Left cardiac atrium (tissue), 4 donors: Measurements from ENCODE around the gene KCNJ11. TPM values are rescaled to one million over a fixed set of nuclear protein-coding genes. Genes with fewer than 3 reads are reported as not detected.
A peak's percentile ranks its signal among the peaks of the same experiment; 100 is the strongest.

Experiments
- ATAC-seq, 2 donors: fragments of 200-7000 bp; cut with Tn5 transposase; one replicate each; pipeline ENCODE4 v1.9.1; 2020; ENCODE audit warnings: mild to moderate bottlenecking in 2 of 2, moderate library complexity in 2 of 2
- DNase-seq: peaks from one replicate; pipeline ENCODE4 v3.0.0-alpha.2; 2020
- intact Hi-C, 2 donors: fragments of 100-400 bp; cut with DNase I; formaldehyde crosslinking; loops; one replicate each; pipeline versions ENCODE4 v1.14.1 to v1.15.1; 2022 to 2023
- total RNA-seq, 2 donors: library from RNA; stranded (reverse); fragmentation: NEBNext Ultra II Directional; extraction: Animal tissue kit (Norgen Biotek cat#: 25700); gene quantifications; one replicate each; pipeline ENCODE4 v1.2.1, GENCODE V29; 2021
- donor health status: DM: no; HTN: yes; CAD: no.
- donor health status: DM: no; HTN: yes; CAD: no; lungs with severe emphysema.
- donor health status: DM: yes; HTN: yes; CAD: no.
- donor health status: Dilated cardiomyopathy.

KCNJ11 gene
- total RNA-seq, 2 donors from 2014 or later, result 11.3 to 21.2 TPM

GRCh38 chr11:17394743-17395390 lies 6.4 kb upstream of the KCNJ11 start:
- intact Hi-C loops, result no loop called here
- ATAC-seq (no peak), DNase-seq (no peak)

GRCh38 chr11:17393472-17393871 lies 5.0 kb upstream of the KCNJ11 start:
- intact Hi-C loops, result no loop called here
- no peak for DNase-seq
- no peak for ATAC-seq

DNA sequence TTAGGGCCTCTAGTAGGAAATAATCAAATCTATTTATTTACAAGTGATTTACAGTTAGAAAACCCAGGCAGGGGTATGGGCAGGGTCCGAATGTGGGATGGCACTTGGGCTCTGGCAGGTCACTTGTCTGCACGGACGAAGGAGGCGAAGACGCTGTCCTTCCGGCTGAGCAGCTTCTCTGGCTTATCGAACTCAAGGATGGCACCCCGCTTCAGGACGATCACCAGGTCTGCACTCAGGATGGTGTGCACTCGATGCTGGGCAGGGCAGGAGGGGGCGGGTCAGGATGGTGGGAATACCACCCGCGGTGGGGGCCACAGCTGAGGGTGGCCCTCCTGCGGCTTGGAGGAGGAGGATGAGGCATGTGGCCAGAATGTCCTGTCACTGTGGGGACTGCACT lies 4.4 kb upstream of the KCNJ11 start:
- no peak for DNase-seq
- intact Hi-C loops, result no loop called here

GRCh38 chr11:17391493-17392355 lies 3.3 kb upstream of the KCNJ11 start:
- ATAC-seq (no peak), DNase-seq (no peak)
- intact Hi-C loops, result no loop called here

More for the DNA sequence above, 4.4 kb upstream of the KCNJ11 start:
- ATAC-seq, result no peak

DNA sequence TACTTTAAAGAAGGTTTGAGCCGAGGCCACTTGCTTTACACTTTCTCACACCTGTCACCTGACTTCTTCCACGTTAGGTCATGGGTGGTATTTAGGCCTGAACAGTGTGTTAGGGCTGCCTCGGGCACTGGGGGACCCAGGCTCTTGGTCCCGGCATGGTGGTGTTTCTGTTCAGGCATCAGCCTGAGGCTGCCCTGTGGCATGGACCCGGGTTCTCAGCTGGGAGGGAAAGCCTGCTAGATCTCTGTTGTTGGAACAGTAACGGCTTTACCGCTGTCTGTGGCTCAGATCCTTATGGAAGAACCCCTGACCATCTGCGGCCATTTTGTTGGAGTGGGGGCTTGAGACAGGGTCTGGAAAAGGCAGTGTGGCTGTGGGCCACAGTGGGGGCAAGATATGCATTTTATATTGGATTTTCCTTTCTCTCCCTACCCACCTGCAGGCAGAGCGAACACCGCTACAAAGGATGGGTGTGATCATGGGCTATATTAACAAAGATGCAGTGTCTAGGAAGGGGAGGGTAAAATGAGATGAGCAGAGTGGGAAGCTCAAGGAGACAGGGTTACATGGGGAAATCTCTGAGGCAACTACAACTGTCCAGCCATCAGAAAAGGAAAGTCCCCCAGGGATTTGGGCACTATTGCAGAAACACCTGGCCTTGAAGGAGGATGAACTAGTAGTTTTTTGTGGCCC lies 1.6 kb upstream of the KCNJ11 start:
- ATAC-seq (no peak), DNase-seq (no peak)
- intact Hi-C loops, result loop anchor here in 1 of 2 donors (5.0 kb wide), 1 partner anchor 112 kb away; no protein-coding TSS in a partner anchor

GRCh38 chr11:17389211-17389956 lies 925 bp upstream of the KCNJ11 start:
- peak; percentile 74 to 75 for ATAC-seq
- peak; percentile 81 for DNase-seq
- intact Hi-C loops, result loop anchor here in 1 of 2 donors (5.0 kb wide), 1 partner anchor 113 kb away; no protein-coding TSS in a partner anchor

- intact Hi-C loops, result loop anchor here in 1 of 2 donors (5.0 kb wide), 1 partner anchor 114 kb away; no protein-coding TSS in a partner anchor
- ATAC-seq, result no peak
- no peak for DNase-seq
Observed at GRCh38 chr11:17387811-17388210, 648 bp downstream of the KCNJ11 start.

DNA sequence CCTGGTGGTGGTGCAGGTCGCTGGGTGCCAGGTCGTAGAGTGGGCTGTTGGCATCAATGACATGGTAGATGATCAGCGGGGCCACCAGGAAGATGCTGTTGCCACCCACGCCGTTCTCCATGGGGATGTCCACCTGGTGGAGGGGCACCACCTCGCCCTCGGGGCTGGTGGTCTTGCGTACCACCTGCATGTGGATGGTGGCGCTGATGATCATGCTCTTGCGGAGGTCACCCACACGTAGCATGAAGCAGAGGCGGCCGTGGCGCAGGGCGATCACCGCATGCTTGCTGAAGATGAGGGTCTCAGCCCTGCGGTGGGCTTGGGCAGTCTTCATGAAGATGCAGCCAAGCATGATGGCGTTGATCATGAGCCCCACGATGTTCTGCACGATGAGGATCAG lies 1.2 kb downstream of the KCNJ11 start:
- DNase-seq, result no peak
- intact Hi-C loops, result loop anchor here in 1 of 2 donors (5.0 kb wide), 1 partner anchor 115 kb away; no protein-coding TSS in a partner anchor
- ATAC-seq, result no peak

GRCh38 chr11:17386331-17387084 lies 2.0 kb downstream of the KCNJ11 start:
- intact Hi-C loops, result loop anchor here in 1 of 2 donors (5.0 kb wide), 1 partner anchor 116 kb away; no protein-coding TSS in a partner anchor
- peak; percentile 59 for DNase-seq
- ATAC-seq, result peak; percentile 79 to 82

DNA sequence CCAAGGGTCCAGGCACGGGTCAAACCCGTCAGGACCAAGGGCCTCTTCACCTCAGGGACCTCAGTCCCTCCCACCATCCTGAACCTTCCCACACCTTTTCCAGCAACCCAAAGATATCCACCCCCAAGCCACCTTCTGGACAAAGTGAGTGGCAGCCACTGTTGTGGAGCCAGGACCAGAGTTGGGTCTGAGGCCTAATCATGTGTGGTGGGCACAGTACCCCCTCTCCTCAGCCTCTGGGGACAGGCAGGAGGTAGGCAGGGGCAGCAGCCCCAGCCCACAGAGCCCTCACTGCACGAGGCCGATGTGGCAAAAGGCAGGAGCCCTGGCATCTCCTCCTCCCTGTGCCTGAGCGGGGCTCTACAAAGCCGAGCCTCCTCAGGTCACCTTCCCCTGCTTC lies 2.5 kb downstream of the KCNJ11 start:
- intact Hi-C loops, result loop anchor here in 1 of 2 donors (5.0 kb wide), 1 partner anchor 116 kb away; no protein-coding TSS in a partner anchor
- ATAC-seq (no peak), DNase-seq (no peak)

DNA sequence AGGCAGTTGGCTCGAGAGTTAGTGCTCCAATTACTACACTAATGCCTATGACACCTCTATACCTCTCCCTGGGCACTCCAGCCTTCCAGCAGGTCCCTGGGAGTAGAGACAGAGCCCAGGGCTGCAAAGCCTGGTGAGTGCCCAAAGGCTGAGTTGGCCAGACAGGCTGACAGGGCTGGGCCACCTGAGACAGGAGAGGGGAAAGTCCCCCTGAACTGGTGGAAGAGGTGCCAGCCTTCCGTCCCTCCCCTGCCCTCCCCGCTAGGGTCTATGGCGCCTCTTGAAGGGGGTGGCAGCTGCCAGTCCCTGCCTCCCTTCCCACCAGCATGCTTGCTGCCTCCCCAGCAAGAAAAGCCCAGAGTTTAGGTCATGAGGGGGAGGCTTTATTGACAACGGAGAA lies 3.0 kb downstream of the KCNJ11 start:
- no peak for ATAC-seq
- no peak for DNase-seq
- intact Hi-C loops, result loop anchor here in 1 of 2 donors (5.0 kb wide), 1 partner anchor 117 kb away; no protein-coding TSS in a partner anchor

DNA sequence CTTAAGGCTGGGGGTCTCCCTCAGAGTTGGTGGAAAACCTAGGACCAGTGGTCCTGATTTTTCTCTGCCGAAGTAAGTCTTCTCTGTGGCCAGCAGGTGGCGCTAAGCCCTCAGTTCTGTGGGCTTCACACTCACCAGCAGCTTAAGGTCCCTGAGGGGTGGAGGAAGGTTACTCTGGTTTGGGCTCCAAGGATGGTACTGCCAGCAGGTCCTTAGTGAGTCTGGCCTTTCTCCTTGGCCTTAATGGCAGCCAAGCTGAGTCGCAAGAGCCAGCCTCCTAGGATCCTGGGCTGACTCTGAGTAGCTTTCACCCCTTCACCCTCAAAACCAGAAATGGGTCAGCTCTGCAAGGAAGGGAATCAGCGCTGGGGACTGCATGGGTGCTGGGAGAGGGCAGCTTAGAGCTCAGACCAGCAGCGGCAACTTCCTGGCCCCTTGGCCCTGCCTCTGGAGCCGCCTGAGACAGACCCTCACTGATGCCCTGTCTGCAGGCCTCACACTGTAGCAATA lies 4.4 kb downstream of the KCNJ11 start:
- DNase-seq (peak; percentile 89), ATAC-seq (peak; percentile 45 to 56)
- intact Hi-C loops, result no loop called here

DNA sequence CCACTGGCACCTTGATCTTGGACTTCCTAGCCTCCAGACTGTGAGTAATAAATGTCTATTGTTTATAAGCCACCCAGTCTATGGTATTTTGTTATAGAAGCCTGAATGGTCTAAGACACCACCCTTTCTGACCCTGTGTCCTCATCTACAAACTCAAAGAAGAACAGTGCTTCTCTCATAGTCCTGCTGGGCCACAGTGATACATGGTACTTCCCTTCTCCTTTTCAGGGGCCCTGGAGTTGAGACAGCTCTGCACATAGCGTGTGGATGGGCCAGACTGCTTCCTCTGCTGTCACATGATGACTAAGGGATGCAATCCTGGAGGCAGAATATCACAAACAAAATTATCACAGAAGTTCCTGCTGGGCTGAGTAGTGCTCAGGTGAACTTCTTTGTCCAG lies 5.0 kb downstream of the KCNJ11 start:
- intact Hi-C loops, result loop anchor here in 1 of 2 donors (1.0 kb wide), 1 partner anchor 120 kb away; no protein-coding TSS in a partner anchor
- DNase-seq (no peak), ATAC-seq (no peak)

DNA sequence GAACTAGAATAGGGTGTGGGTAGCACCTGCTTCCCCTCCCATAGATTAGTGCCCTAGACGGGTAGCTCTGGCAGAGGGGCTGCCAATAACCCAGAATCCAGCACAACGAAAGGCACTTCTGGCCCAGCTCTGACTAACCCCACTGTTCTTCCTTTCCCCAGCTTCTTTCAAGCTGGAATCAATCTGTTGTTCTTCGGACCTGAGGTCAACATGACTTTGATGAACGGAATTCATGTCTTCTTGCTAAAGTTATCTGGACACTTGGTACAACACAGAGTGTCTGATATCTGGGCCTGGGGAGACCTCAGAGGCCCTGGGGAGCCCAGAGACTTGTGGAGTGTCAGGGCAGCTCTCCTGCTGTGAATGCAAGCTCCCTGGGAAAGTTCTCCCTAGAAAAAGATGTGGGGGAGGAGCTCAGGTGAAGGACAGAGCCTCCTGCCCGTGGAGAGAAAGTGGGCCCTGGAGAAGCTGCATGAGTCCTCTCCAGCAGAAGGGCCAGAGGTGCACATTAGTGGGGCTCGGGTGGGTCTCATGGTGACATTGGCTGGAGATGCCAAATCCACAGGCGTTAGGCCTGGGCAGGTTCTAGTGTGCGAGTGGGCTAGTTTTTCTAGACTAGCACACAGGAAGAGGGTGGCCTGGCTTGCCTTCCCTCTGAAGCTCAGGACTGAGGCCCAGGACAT lies 6.3 kb downstream of the KCNJ11 start:
- ATAC-seq (no peak), DNase-seq (no peak)
- intact Hi-C loops, result no loop called here

DNA sequence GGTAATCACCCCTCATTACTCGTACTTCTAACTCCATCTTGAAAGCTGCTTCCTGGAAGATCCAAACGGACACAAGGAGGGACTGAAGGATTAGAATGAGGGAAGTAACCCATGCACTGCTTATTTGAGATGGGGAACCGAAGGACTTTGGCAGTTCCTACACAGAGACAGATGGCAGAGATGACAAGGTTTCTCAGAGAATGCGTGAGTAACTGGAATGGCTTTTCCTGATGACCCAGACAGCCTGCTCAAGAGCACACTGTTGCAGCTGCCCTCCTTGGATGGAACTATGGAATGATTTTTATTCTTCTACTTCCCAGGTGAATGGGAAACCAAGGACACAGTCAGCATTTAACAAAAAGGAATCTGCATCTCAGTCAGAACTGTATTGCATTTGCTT lies 7.3 kb downstream of the KCNJ11 start:
- no peak for ATAC-seq
- no peak for DNase-seq
- intact Hi-C loops, result no loop called here

GRCh38 chr11:17379383-17380180 lies 8.9 kb downstream of the KCNJ11 start:
- DNase-seq (no peak), ATAC-seq (no peak)
- intact Hi-C loops, result no loop called here
